GM12878 (cell line): ENCODE data around the gene CTSH. TPM values are rescaled to one million over a fixed set of nuclear protein-coding genes. Genes with fewer than 3 reads are reported as not detected.
A peak's percentile ranks its signal among the peaks of the same experiment; 100 is the strongest.

Source experiments
- ATF2 ChIP-seq: IDR thresholded peaks from 2 replicates; pipeline ENCODE4 v1.6.1; 2012; ENCODE audit warnings: low read length, inconsistent platforms
- HDGF ChIP-seq: fragments of 450-650 bp; IDR thresholded peaks from 2 replicates; pipeline ENCODE4 v1.6.1; 2016; ENCODE audit warnings: antibody characterized with exemption
- MTA2 ChIP-seq: fragments of 450-650 bp; IDR thresholded peaks from 2 replicates; pipeline ENCODE4 v1.6.1; 2016; ENCODE audit warnings: low read depth, mild to moderate bottlenecking, moderate library complexity
- MYC ChIP-seq: IDR thresholded peaks from 2 replicates; pipeline ENCODE4 v1.6.1; 2011; ENCODE audit warnings: mild to moderate bottlenecking, low read length, moderate library complexity, inconsistent platforms; ENCODE audit not compliant: insufficient read depth, insufficient replicate concordance, insufficient read length, severe bottlenecking
- PKNOX1 ChIP-seq: fragments of 450-650 bp; IDR thresholded peaks from 2 replicates; pipeline ENCODE4 v1.6.1; 2016; ENCODE audit warnings: mild to moderate bottlenecking
- RELA ChIP-seq: fragments of 450-650 bp; IDR thresholded peaks from 2 replicates; pipeline ENCODE4 v1.8.0; 2014; ENCODE audit warnings: borderline replicate concordance; ENCODE audit not compliant: partially characterized antibody
- RELB ChIP-seq: fragments of 450-650 bp; IDR thresholded peaks from 2 replicates; pipeline ENCODE4 v1.6.1; 2017; ENCODE audit warnings: low read depth, mild to moderate bottlenecking, moderate library complexity
- RUNX3 ChIP-seq: IDR thresholded peaks from 2 replicates; pipeline ENCODE4 v1.6.1; 2012; ENCODE audit warnings: low read length, inconsistent platforms
- SUPT20H ChIP-seq: IDR thresholded peaks from 2 replicates; pipeline ENCODE4 v1.6.1; 2011; ENCODE audit warnings: low read depth, mild to moderate bottlenecking, low read length, moderate library complexity, borderline replicate concordance; ENCODE audit not compliant: control insufficient read depth
- TAF1 ChIP-seq: IDR thresholded peaks from 2 replicates; pipeline ENCODE4 v1.6.1; 2011; ENCODE audit warnings: mild to moderate bottlenecking, low read depth, low read length, borderline replicate concordance
- ZNF207 ChIP-seq: fragments of 450-650 bp; IDR thresholded peaks from 2 replicates; pipeline ENCODE4 v1.6.1; 2014; ENCODE audit warnings: antibody characterized with exemption, mild to moderate bottlenecking, borderline replicate concordance
- polyA plus RNA-seq, 11 experiments: library from polyadenylated mRNA; depleted of rRNA in 4 of 11; unstranded in 6 of 11; stranded (reverse) in 5 of 11; fragments of >200 nt; fragmentation: Nextera tagmentation in 4 of 11; fragmentation: Illumina TruSeq in 1 of 11; extraction: Ambion mirVana in 4 of 11; extraction: Trizol in 1 of 11; gene quantifications; 1 replicate in 1 of 11; 2 replicates in 10 of 11; pipeline versions ENCODE4 v1.2.1 to v1.2.3, GENCODE V29; 2011 to 2016; ENCODE audit warnings: inconsistent platforms in 2 of 11, missing spikeins in 2 of 11, low read depth in 1 of 11
- total RNA-seq, 4 experiments: library from RNA; depleted of rRNA in 3 of 4; stranded (reverse); fragments of >200 nt in 3 of 4; fragmentation: Illumina TruSeq in 1 of 4; extraction: Trizol in 1 of 4; gene quantifications; 2 replicates each; pipeline versions ENCODE4 v1.2.1 to v1.2.3, GENCODE V29; 2013 to 2021
- TF ChIP-seq, protein P1 (sequence below): IDR thresholded peaks from 2 replicates; pipeline ENCODE4 v1.6.1; 2011; ENCODE audit warnings: borderline replicate concordance, low read depth, mild to moderate bottlenecking, moderate library complexity, low read length; ENCODE audit not compliant: insufficient read depth, poor library complexity, severe bottlenecking

The CTSH gene
- total and polyA plus RNA-seq, 10 of the 15 experiments (the other 5 are each of a cell fraction or from before 2014, with no cell fraction given), result 30.2 to 1,212 (median 519) TPM

- TF ChIP-seq PKNOX1 (no peak), HDGF (peak; percentile 38; the same call in 1 of the 2 replicates), RUNX3 (peak; percentile 8; the same call in 1 of the 2 replicates), MTA2 (no peak), ZNF207 (no peak), RELB (peak; percentile 62; the same call in 1 of the 2 replicates), SUPT20H (no peak), TAF1 (no peak), RELA (no peak), ATF2 (no peak), MYC (no peak)
- TF ChIP-seq, protein P1, sequence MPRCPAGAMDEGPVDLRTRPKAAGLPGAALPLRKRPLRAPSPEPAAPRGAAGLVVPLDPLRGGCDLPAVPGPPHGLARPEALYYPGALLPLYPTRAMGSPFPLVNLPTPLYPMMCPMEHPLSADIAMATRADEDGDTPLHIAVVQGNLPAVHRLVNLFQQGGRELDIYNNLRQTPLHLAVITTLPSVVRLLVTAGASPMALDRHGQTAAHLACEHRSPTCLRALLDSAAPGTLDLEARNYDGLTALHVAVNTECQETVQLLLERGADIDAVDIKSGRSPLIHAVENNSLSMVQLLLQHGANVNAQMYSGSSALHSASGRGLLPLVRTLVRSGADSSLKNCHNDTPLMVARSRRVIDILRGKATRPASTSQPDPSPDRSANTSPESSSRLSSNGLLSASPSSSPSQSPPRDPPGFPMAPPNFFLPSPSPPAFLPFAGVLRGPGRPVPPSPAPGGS, result no peak
These were observed 32.9 kb upstream of the CTSH start (continued) for GRCh38 chr15:78977591-78978347.
